Endothelial cell of umbilical vein (primary cell): Measurements from ENCODE around the gene CUX1.

Source experiments
- CTCF ChIP-seq, 2 donors: IDR thresholded peaks; 1 replicate in 1 of 2; 2 replicates in 1 of 2; pipeline ENCODE4 v1.5.1; 2011; ENCODE audit warnings: low read length in 2 of 2, mild to moderate bottlenecking in 2 of 2, moderate library complexity in 2 of 2, control low read depth in 1 of 2, inconsistent platforms in 1 of 2, low read depth in 1 of 2; ENCODE audit not compliant: insufficient read depth in 1 of 2; ENCODE audit errors: extremely low read depth in 1 of 2
- EZH2 ChIP-seq: IDR thresholded peaks from 2 replicates; pipeline ENCODE4 v1.6.1; 2012; ENCODE audit warnings: borderline replicate concordance, low read depth, mild to moderate bottlenecking, moderate library complexity, low read length, inconsistent platforms; ENCODE audit not compliant: severe bottlenecking
- FOS ChIP-seq: IDR thresholded peaks from 2 replicates; pipeline ENCODE4 v1.6.1; 2011; ENCODE audit warnings: mild to moderate bottlenecking, low read length, moderate library complexity, borderline replicate concordance; ENCODE audit not compliant: insufficient read depth
- GATA2 ChIP-seq: IDR thresholded peaks from 2 replicates; pipeline ENCODE4 v1.7.0; 2011; ENCODE audit warnings: low read depth, mild to moderate bottlenecking, moderate library complexity, mixed read lengths, low read length; ENCODE audit not compliant: insufficient read length, insufficient read depth
- JUN ChIP-seq: IDR thresholded peaks from 2 replicates; pipeline ENCODE4 v1.6.1; 2011; ENCODE audit warnings: borderline replicate concordance, low read depth; ENCODE audit not compliant: insufficient read length, insufficient read depth
- MYC ChIP-seq: IDR thresholded peaks from one replicate; pipeline ENCODE4 v1.6.1; 2011; ENCODE audit warnings: mild to moderate bottlenecking, low read depth, low read length
- POLR2A ChIP-seq: IDR thresholded peaks from 2 replicates; pipeline ENCODE4 v1.6.1; 2012; ENCODE audit warnings: low read depth, mild to moderate bottlenecking, control low read depth, low read length
- POLR2AphosphoS5 ChIP-seq: IDR thresholded peaks from 2 replicates; pipeline ENCODE4 v1.6.1; 2012; ENCODE audit warnings: low read depth, mild to moderate bottlenecking, control low read depth, low read length, moderate library complexity; ENCODE audit not compliant: insufficient read depth
- TF ChIP-seq, protein P1 (sequence below): IDR thresholded peaks from 2 replicates; pipeline ENCODE4 v1.6.1; 2011; ENCODE audit not compliant: insufficient read depth, insufficient read length

DNA sequence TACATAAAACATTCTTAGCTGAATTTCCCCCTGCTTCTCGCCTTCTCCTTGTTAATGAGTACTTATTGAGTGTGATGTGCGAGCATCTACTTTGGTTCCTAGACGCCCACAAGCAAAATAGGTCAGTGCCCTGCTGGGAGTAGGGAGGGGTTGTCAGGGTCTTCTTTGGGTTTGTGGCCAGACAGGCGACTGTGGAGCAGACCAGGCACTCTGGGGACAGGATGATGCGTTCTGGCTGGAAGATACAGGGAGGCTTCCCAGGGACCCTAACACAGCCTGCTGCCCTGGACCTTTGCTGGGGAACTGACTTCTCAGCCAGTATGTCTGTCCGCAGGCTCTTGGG is 227.2 kb downstream of the CUX1 start:
- TF ChIP-seq POLR2AphosphoS5 (no peak), POLR2A (no peak), CTCF (IDR thresholded peaks at IDR 0.05; ENCODE audit: extremely low read depth in 1 of 2, insufficient read depth in 1 of 2, low read depth in 1 of 2, low read length in 2 of 2) (no peak), EZH2 (no peak), JUN (no peak), MYC (no peak), GATA2 (no peak), FOS (no peak)
- TF ChIP-seq, protein P1, sequence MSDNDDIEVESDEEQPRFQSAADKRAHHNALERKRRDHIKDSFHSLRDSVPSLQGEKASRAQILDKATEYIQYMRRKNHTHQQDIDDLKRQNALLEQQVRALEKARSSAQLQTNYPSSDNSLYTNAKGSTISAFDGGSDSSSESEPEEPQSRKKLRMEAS, result no peak
